HepG2 (cell line): ENCODE measurements around the gene TMEM145. TPM values are rescaled to one million over a fixed set of nuclear protein-coding genes. Genes with fewer than 3 reads are reported as not detected.

Source experiments
- ATAC-seq: fragments of 200-7000 bp; cut with Tn5 transposase; 3 replicates; pipeline ENCODE4 v1.9.1; 2020; ENCODE audit warnings: mild to moderate bottlenecking, moderate library complexity
- BruUV-seq: library from RNA; stranded (reverse); fragments of 400-500 nt; replicated peaks from 2 replicates; lab custom pipeline; 2021; lab: Mats Ljungman, UMichigan
- CTCF ChIA-PET: fragments of 300-600 bp; formaldehyde crosslinking; extraction: SDS; loops from one replicate; lab custom pipeline; 2021; ENCODE audit warnings: low total read pairs, inconsistent platforms, low intra/inter-chr PET ratio; lab: Yijun Ruan, JAX
- POLR2A ChIA-PET: fragments of 350-600 bp; sonication (Branson Sonifier 250); formaldehyde crosslinking; loops from one replicate; lab custom pipeline; 2020; ENCODE audit warnings: antibody characterized with exemption, inconsistent platforms; lab: Yijun Ruan, JAX
- DNase-seq: peaks from one replicate; pipeline ENCODE4 v3.0.0-alpha.2; 2015; ENCODE audit warnings: low spot score
- FAIRE-seq: peaks from 3 replicates; lab custom pipeline; 2011; peaks lifted over from hg19 to GRCh38; lab: Jason Lieb, UNC
- H2AFZ ChIP-seq: one replicate; pipeline ENCODE4 v1.6.1; 2011; ENCODE audit warnings: low read length, inconsistent platforms
- H3K27ac ChIP-seq: fragments of 300-600 bp; 3 replicates; pipeline ENCODE4 v1.8.0; 2011; ENCODE audit warnings: mixed run types, mild to moderate bottlenecking, mixed read lengths, low read length, inconsistent platforms; ENCODE audit not compliant: insufficient read depth; ENCODE audit errors: extremely low read length
- H3K27me3 ChIP-seq, 2 experiments: fragments of 200-600 bp in 1 of 2; 2 replicates in 1 of 2; 3 replicates in 1 of 2; pipeline versions ENCODE4 v1.6.0 to v1.8.0; 2011; ENCODE audit warnings: low read length in 2 of 2, mild to moderate bottlenecking in 2 of 2, moderate library complexity in 2 of 2, inconsistent platforms in 1 of 2; ENCODE audit not compliant: insufficient read depth in 2 of 2, control insufficient read depth in 1 of 2
- H3K36me3 ChIP-seq, 2 experiments: fragments of 200-600 bp in 1 of 2; replicated peaks in 1 of 2; 2 replicates in 1 of 2; 3 replicates in 1 of 2; pipeline versions ENCODE4 v1.5.1 to v1.8.0; 2011; ENCODE audit warnings: low read length in 2 of 2, inconsistent platforms in 1 of 2; ENCODE audit not compliant: insufficient read depth in 2 of 2, control insufficient read depth in 1 of 2
- H3K4me1 ChIP-seq: 2 replicates; pipeline ENCODE4 v1.5.1; 2012; ENCODE audit warnings: low read length, inconsistent platforms; ENCODE audit not compliant: insufficient read depth
- H3K4me2 ChIP-seq: 2 replicates; pipeline ENCODE4 v1.6.0; 2011; ENCODE audit warnings: low read depth, low read length, inconsistent platforms
- H3K4me3 ChIP-seq, 3 experiments: fragments of 200-600 bp in 1 of 3; sonication (generic), shearing (Covaris generic) in 1 of 3; replicated peaks in 1 of 3; 2 replicates each; pipeline ENCODE4 v1.5.1; 2011 to 2016; ENCODE audit warnings: low read length in 3 of 3, inconsistent platforms in 2 of 3, low read depth in 2 of 3, mild to moderate bottlenecking in 2 of 3, control low read depth in 1 of 3, mixed read lengths in 1 of 3; ENCODE audit not compliant: insufficient read depth in 1 of 3
- H3K79me2 ChIP-seq: one replicate; pipeline ENCODE4 v1.6.1; 2011; ENCODE audit warnings: low read length, inconsistent platforms; ENCODE audit not compliant: insufficient read depth
- H3K9ac ChIP-seq: 2 replicates; pipeline ENCODE4 v1.6.0; 2011; ENCODE audit warnings: mild to moderate bottlenecking, low read depth, low read length, inconsistent platforms; ENCODE audit not compliant: insufficient read depth
- H3K9me3 ChIP-seq: 2 replicates; pipeline ENCODE4 v1.5.1; 2012; ENCODE audit warnings: mild to moderate bottlenecking, low read length
- H4K20me1 ChIP-seq: 2 replicates; pipeline ENCODE4 v1.6.0; 2011; ENCODE audit warnings: inconsistent platforms, mild to moderate bottlenecking, low read length, moderate library complexity; ENCODE audit not compliant: insufficient read depth
- CAMTA2 ChIP-seq: sonication (generic); formaldehyde crosslinking; IDR thresholded peaks from 2 replicates; pipeline ENCODE4 v1.4.0; 2020; ENCODE audit warnings: mild to moderate bottlenecking, missing genetic modification reagents, borderline replicate concordance
- NR2C2 ChIP-seq: sonication (generic); formaldehyde crosslinking; IDR thresholded peaks from 2 replicates; pipeline ENCODE4 v1.4.0; 2020; ENCODE audit warnings: missing genetic modification reagents, mild to moderate bottlenecking, moderate library complexity, borderline replicate concordance
- REPIN1 ChIP-seq: sonication (generic); formaldehyde crosslinking; IDR thresholded peaks from 2 replicates; pipeline ENCODE4 v1.8.0; 2022; ENCODE audit warnings: missing genetic modification reagents, low read depth, mild to moderate bottlenecking, borderline replicate concordance
- SIN3A ChIP-seq: IDR thresholded peaks from 2 replicates; pipeline ENCODE4 v1.6.1; 2011; ENCODE audit warnings: low read depth, mild to moderate bottlenecking, control low read depth, low read length, borderline replicate concordance
- TBX3 ChIP-seq: fragments of 450-650 bp; IDR thresholded peaks from 2 replicates; pipeline ENCODE4 v1.6.1; 2017; ENCODE audit warnings: antibody characterized with exemption, mild to moderate bottlenecking, inconsistent platforms, borderline replicate concordance
- ZNF235 ChIP-seq: sonication (generic); formaldehyde crosslinking; IDR thresholded peaks from 2 replicates; pipeline ENCODE4 v1.8.1; 2023; ENCODE audit warnings: mild to moderate bottlenecking, missing genetic modification reagents, borderline replicate concordance
- ZNF629 ChIP-seq: sonication (generic); formaldehyde crosslinking; conservative IDR thresholded peaks from 2 replicates; pipeline ENCODE4 v1.5.0; 2020; ENCODE audit warnings: missing genetic modification reagents
- WGBS: methylation state at CpG from one replicate; pipeline ENCODE4 v1.1.6; 2017; ENCODE audit warnings: low lambda C conversion rate; 5-methylcytosine and 5-hydroxymethylcytosine counted together
- in situ Hi-C: cut with HindIII; loops from 2 replicates; pipeline ENCODE4 v1.10.0; 2017; ENCODE audit warnings: low pct_unique_long_range_greater_than_20kb; ENCODE audit not compliant: extremely low pct_ligation_motif_present
- intact Hi-C: fragments of 100-400 bp; cut with micrococcal nuclease; formaldehyde crosslinking; loops from one replicate; pipeline ENCODE4 v1.10.0; 2022; ENCODE audit not compliant: unreplicated experiment
- polyA plus RNA-seq, 8 experiments: library from polyadenylated mRNA; depleted of rRNA in 3 of 8; stranded (reverse) in 7 of 8; unstranded in 1 of 8; fragments of >200 nt; fragmentation: Illumina TruSeq in 4 of 8; extraction: Trizol in 4 of 8; gene quantifications; 2 replicates each; pipeline versions ENCODE4 v1.2.1 to v1.2.3, GENCODE V29; 2011 to 2016; ENCODE audit warnings: low read depth in 4 of 8, missing spikeins in 1 of 8, mixed read lengths in 1 of 8; ENCODE audit not compliant: insufficient read depth in 1 of 8
- total RNA-seq, 5 experiments: library from RNA; depleted of rRNA; stranded (reverse); fragments of >200 nt; fragmentation: Illumina TruSeq; extraction: Trizol; gene quantifications; 2 replicates each; pipeline ENCODE4 v1.2.3, GENCODE V29; 2016; ENCODE audit warnings: low read depth in 1 of 5
- TF ChIP-seq, protein P1 (sequence below): sonication (generic); formaldehyde crosslinking; IDR thresholded peaks from 2 replicates; pipeline ENCODE4 v1.4.0; 2020; ENCODE audit warnings: missing genetic modification reagents, borderline replicate concordance
- TF ChIP-seq, protein P2 (sequence below): sonication (generic); formaldehyde crosslinking; IDR thresholded peaks from 2 replicates; pipeline ENCODE4 v1.4.0; 2020; ENCODE audit warnings: mild to moderate bottlenecking, missing genetic modification reagents
- TF ChIP-seq, protein P3 (sequence below): sonication (generic); formaldehyde crosslinking; IDR thresholded peaks from 2 replicates; pipeline ENCODE4 v1.4.0; 2020; ENCODE audit warnings: missing genetic modification reagents
- TF ChIP-seq, protein P4 (sequence below): sonication (generic); formaldehyde crosslinking; IDR thresholded peaks from 2 replicates; pipeline ENCODE4 v1.4.0; 2020; ENCODE audit warnings: mild to moderate bottlenecking, missing genetic modification reagents
- TF ChIP-seq, protein P5 (sequence below): sonication (generic); formaldehyde crosslinking; IDR thresholded peaks from 2 replicates; pipeline ENCODE4 v1.5.0; 2020; ENCODE audit warnings: mild to moderate bottlenecking, missing genetic modification reagents, borderline replicate concordance

The TMEM145 gene
- total and polyA plus RNA-seq, 2 of the 13 experiments (the other 11 are each of a cell fraction or from before 2014, with no cell fraction given) = 0.07 to 5.1 TPM

DNA sequence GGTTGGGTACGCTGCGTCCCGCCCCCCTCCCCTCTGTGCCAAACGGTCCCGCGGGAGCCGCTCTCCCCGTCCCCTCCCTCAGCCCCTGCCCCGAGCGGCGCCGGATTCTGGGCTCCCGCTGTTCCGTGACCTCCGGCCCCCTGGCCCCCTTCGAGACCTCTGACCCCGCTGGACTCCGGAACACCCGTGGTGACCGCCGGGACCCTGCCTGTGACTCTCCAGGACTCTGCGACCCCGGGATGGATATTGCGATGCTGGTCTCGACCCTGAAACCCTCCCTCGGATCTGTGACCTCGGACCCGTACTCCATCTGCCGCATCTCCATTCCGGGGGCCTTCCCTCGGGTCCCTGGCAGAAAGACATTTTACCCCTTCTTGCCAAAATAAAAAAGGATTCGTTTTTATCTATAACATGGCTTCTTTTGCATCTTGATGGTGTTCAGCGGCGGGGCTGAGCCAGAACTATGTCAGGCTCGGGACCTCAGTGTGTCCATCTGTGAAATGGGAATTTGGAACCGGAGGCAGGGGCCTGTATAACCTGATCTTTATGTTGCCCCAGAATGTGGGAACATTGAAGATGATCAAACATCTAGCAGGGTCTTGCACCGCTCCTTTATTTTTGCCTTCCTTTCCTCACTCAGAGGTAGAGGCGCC lies 11.7 kb downstream of the TMEM145 start:
- peak overlapping the region; percentile 82 for H3K4me2 ChIP-seq
- intact Hi-C loops (loop anchor here (1.0 to 2.0 kb wide), 2 partner anchors 7 to 22 kb away; partner anchors contain the start of genes PAFAH1B3 and PRR19), in situ Hi-C loops (no loop called here)
- ChIA-PET POLR2A (no interaction called here), CTCF (interaction anchor here (0.8 to 1.5 kb wide), 3 partner anchors 34 to 216 kb away, joined by 4 to 7 read pairs (median 4); no protein-coding TSS in a partner anchor)
- H4K20me1 ChIP-seq = no peaks in the 10 kb centered on the region
- peaks cover 24% of the 10 kb centered on the region for H3K4me1 ChIP-seq
- DNase-seq = no peak
- peak overlapping the region; percentile 59; the same call in 1 of the 2 replicates for H3K9ac ChIP-seq
- ATAC-seq = no peak
- peaks cover 17% of the 10 kb centered on the region for H3K79me2 ChIP-seq
- H3K9me3 ChIP-seq = no peaks in the 10 kb centered on the region
- H3K27ac ChIP-seq = no peak overlapping the region
- H3K27me3 ChIP-seq = peaks cover 0 to 10% of the 10 kb centered on the region in 2 experiments; a peak in 2 of 5 replicates
- FAIRE-seq = no peak
- H3K4me3 ChIP-seq = peak overlapping the region; percentile 51 to 75 (median 51)
- no peaks in the 10 kb centered on the region for H3K36me3 ChIP-seq
- H2AFZ ChIP-seq = no peak overlapping the region
- BruUV-seq = no TSS peak
- 5% methylated on average over 22 of the region's 38 CpGs for WGBS
- TF ChIP-seq REPIN1 (no peak), ZNF629 (peak; percentile 98), TBX3 (no peak), SIN3A (no peak), ZNF235 (CRISPR knock-in tag) (0 out of 2 replicates have a peak, but pooled peaks have one; percentile 49), NR2C2 (CRISPR knock-in tag) (peak; percentile 43; the same call in 1 of the 2 replicates), CAMTA2 (0 out of 2 replicates have a peak, but pooled peaks have one; percentile 17)
- TF ChIP-seq, protein P1, sequence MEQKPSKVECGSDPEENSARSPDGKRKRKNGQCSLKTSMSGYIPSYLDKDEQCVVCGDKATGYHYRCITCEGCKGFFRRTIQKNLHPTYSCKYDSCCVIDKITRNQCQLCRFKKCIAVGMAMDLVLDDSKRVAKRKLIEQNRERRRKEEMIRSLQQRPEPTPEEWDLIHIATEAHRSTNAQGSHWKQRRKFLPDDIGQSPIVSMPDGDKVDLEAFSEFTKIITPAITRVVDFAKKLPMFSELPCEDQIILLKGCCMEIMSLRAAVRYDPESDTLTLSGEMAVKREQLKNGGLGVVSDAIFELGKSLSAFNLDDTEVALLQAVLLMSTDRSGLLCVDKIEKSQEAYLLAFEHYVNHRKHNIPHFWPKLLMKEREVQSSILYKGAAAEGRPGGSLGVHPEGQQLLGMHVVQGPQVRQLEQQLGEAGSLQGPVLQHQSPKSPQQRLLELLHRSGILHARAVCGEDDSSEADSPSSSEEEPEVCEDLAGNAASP (CRISPR knock-in tag) = 0 out of 2 replicates have a peak, but pooled peaks have one; percentile 15
- TF ChIP-seq, protein P2, sequence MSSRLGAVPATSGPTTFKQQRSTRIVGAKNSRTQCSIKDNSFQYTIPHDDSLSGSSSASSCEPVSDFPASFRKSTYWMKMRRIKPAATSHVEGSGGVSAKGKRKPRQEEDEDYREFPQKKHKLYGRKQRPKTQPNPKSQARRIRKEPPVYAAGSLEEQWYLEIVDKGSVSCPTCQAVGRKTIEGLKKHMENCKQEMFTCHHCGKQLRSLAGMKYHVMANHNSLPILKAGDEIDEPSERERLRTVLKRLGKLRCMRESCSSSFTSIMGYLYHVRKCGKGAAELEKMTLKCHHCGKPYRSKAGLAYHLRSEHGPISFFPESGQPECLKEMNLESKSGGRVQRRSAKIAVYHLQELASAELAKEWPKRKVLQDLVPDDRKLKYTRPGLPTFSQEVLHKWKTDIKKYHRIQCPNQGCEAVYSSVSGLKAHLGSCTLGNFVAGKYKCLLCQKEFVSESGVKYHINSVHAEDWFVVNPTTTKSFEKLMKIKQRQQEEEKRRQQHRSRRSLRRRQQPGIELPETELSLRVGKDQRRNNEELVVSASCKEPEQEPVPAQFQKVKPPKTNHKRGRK = no peak
- TF ChIP-seq, protein P3, sequence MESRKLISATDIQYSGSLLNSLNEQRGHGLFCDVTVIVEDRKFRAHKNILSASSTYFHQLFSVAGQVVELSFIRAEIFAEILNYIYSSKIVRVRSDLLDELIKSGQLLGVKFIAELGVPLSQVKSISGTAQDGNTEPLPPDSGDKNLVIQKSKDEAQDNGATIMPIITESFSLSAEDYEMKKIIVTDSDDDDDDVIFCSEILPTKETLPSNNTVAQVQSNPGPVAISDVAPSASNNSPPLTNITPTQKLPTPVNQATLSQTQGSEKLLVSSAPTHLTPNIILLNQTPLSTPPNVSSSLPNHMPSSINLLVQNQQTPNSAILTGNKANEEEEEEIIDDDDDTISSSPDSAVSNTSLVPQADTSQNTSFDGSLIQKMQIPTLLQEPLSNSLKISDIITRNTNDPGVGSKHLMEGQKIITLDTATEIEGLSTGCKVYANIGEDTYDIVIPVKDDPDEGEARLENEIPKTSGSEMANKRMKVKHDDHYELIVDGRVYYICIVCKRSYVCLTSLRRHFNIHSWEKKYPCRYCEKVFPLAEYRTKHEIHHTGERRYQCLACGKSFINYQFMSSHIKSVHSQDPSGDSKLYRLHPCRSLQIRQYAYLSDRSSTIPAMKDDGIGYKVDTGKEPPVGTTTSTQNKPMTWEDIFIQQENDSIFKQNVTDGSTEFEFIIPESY (CRISPR knock-in tag) = no peak
- TF ChIP-seq, protein P4, sequence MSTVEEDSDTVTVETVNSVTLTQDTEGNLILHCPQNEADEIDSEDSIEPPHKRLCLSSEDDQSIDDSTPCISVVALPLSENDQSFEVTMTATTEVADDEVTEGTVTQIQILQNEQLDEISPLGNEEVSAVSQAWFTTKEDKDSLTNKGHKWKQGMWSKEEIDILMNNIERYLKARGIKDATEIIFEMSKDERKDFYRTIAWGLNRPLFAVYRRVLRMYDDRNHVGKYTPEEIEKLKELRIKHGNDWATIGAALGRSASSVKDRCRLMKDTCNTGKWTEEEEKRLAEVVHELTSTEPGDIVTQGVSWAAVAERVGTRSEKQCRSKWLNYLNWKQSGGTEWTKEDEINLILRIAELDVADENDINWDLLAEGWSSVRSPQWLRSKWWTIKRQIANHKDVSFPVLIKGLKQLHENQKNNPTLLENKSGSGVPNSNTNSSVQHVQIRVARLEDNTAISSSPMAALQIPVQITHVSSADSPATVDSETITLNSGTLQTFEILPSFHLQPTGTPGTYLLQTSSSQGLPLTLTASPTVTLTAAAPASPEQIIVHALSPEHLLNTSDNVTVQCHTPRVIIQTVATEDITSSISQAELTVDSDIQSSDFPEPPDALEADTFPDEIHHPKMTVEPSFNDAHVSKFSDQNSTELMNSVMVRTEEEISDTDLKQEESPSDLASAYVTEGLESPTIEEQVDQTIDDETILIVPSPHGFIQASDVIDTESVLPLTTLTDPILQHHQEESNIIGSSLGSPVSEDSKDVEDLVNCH (CRISPR knock-in tag) = no peak
- TF ChIP-seq, protein P5, sequence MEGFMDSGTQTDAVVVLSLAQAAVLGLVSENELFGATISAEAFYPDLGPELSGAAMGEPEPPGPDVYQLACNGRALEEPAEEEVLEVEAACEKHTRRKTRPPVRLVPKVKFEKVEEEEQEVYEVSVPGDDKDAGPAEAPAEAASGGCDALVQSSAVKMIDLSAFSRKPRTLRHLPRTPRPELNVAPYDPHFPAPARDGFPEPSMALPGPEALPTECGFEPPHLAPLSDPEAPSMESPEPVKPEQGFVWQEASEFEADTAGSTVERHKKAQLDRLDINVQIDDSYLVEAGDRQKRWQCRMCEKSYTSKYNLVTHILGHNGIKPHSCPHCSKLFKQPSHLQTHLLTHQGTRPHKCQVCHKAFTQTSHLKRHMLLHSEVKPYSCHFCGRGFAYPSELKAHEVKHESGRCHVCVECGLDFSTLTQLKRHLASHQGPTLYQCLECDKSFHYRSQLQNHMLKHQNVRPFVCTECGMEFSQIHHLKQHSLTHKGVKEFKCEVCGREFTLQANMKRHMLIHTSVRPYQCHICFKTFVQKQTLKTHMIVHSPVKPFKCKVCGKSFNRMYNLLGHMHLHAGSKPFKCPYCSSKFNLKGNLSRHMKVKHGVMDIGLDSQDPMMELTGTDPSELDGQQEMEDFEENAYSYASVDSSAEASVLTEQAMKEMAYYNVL (CRISPR knock-in tag) = 0 out of 2 replicates have a peak, but pooled peaks have one; percentile 16
